GM12878 (cell line): ENCODE measurements around the gene GRK5. TPM values are rescaled to one million over a fixed set of nuclear protein-coding genes. Genes with fewer than 3 reads are reported as not detected.

Source experiments
- ATAC-seq: fragments of 200-7000 bp; cut with Tn5 transposase; 3 replicates; pipeline ENCODE4 v1.9.1; 2020; ENCODE audit warnings: mild to moderate bottlenecking, moderate library complexity
- BruUV-seq: library from RNA; stranded (reverse); fragments of 400-500 nt; replicated peaks from 2 replicates; lab custom pipeline; 2021; lab: Mats Ljungman, UMichigan
- CTCF ChIA-PET: fragments of 300-600 bp; sonication (Branson Sonifier 250); formaldehyde crosslinking; extraction: SDS; loops from one replicate; lab custom pipeline; 2021; ENCODE audit warnings: inconsistent platforms; lab: Yijun Ruan, JAX
- POLR2A ChIA-PET: fragments of 350-600 bp; formaldehyde crosslinking; extraction: SDS; loops from one replicate; lab custom pipeline; 2021; ENCODE audit warnings: inconsistent platforms; lab: Charles Lee
- RAD21 ChIA-PET: fragments of 300-600 bp; sonication (Branson Sonifier 250); formaldehyde crosslinking; loops from one replicate; lab custom pipeline; 2023; ENCODE audit warnings: antibody characterized with exemption; ENCODE audit not compliant: unreplicated experiment; lab: Charles Lee
- SMC1A ChIA-PET: fragments of 300-600 bp; sonication (Branson Sonifier 250); formaldehyde crosslinking; loops from one replicate; lab custom pipeline; 2023; ENCODE audit not compliant: unreplicated experiment, uncharacterized antibody; lab: Charles Lee
- DNase-seq: peaks from one replicate; pipeline ENCODE4 v3.0.0-alpha.2; 2011; ENCODE audit warnings: low read depth, low spot score
- FAIRE-seq: peaks from 3 replicates; lab custom pipeline; 2011; peaks lifted over from hg19 to GRCh38; lab: Jason Lieb, UNC
- H2AFZ ChIP-seq: 2 replicates; pipeline ENCODE4 v1.6.0; 2011; ENCODE audit warnings: low read depth, low read length, control low read depth; ENCODE audit not compliant: control insufficient read depth
- H3K27ac ChIP-seq: 2 replicates; pipeline ENCODE4 v1.5.1; 2011; ENCODE audit warnings: control low read depth; ENCODE audit not compliant: control insufficient read depth, insufficient read depth
- H3K27me3 ChIP-seq, 2 experiments: replicated peaks in 1 of 2; 2 replicates each; pipeline versions ENCODE4 v1.6.0 to v1.6.1; 2011; ENCODE audit warnings: low read length in 1 of 2; ENCODE audit not compliant: control insufficient read depth in 2 of 2, insufficient read depth in 2 of 2
- H3K36me3 ChIP-seq, 2 experiments: 2 replicates each; pipeline ENCODE4 v1.5.1; 2011; ENCODE audit warnings: low read length in 1 of 2; ENCODE audit not compliant: control insufficient read depth in 2 of 2, insufficient read depth in 2 of 2
- H3K4me1 ChIP-seq: 2 replicates; pipeline ENCODE4 v1.6.1; 2011; ENCODE audit warnings: mild to moderate bottlenecking, low read length, moderate library complexity, mixed read lengths; ENCODE audit not compliant: control insufficient read depth, insufficient read depth
- H3K4me2 ChIP-seq: 2 replicates; pipeline ENCODE4 v1.6.0; 2011; ENCODE audit warnings: control low read depth; ENCODE audit not compliant: control insufficient read depth, insufficient read depth
- H3K4me3 ChIP-seq: fragments of 200-600 bp; sonication (generic); 2 replicates; pipeline ENCODE4 v1.5.1; 2016
- H3K79me2 ChIP-seq: 2 replicates; pipeline ENCODE4 v1.6.0; 2011; ENCODE audit warnings: low read length; ENCODE audit not compliant: control insufficient read depth, insufficient read depth
- H3K9ac ChIP-seq: 2 replicates; pipeline ENCODE4 v1.8.0; 2011; ENCODE audit warnings: low read length, control low read depth, mixed read lengths; ENCODE audit not compliant: control insufficient read depth, insufficient read depth
- H3K9me3 ChIP-seq: replicated peaks from 3 replicates; pipeline ENCODE4 v1.5.1; 2011; ENCODE audit warnings: mild to moderate bottlenecking, low read length; ENCODE audit not compliant: control insufficient read depth, insufficient read depth
- H4K20me1 ChIP-seq: 2 replicates; pipeline ENCODE4 v1.6.0; 2011; ENCODE audit not compliant: control insufficient read depth, insufficient read depth
- BHLHE40 ChIP-seq, 2 experiments: fragments of 450-650 bp in 1 of 2; IDR thresholded peaks; 2 replicates each; pipeline ENCODE4 v1.6.1; 2011 to 2017; ENCODE audit warnings: low read depth in 2 of 2, borderline replicate concordance in 1 of 2, improper control_type of control experiment in 1 of 2, low read length in 1 of 2, mild to moderate bottlenecking in 1 of 2
- BMI1 ChIP-seq: fragments of 450-650 bp; IDR thresholded peaks from 2 replicates; pipeline ENCODE4 v1.6.1; 2016; ENCODE audit warnings: mild to moderate bottlenecking, moderate library complexity, borderline replicate concordance
- GATAD2B ChIP-seq: fragments of 450-650 bp; conservative IDR thresholded peaks from 2 replicates; pipeline ENCODE4 v1.6.1; 2017; ENCODE audit warnings: low read depth, mild to moderate bottlenecking, moderate library complexity
- IKZF1 ChIP-seq: fragments of 450-650 bp; conservative IDR thresholded peaks from 2 replicates; pipeline ENCODE4 v1.6.1; 2017; ENCODE audit warnings: antibody characterized with exemption, mild to moderate bottlenecking
- NFIC ChIP-seq: IDR thresholded peaks from 2 replicates; pipeline ENCODE4 v1.6.1; 2012; ENCODE audit warnings: low read depth, mild to moderate bottlenecking, inconsistent platforms, low read length, moderate library complexity
- RCOR1 ChIP-seq: conservative IDR thresholded peaks from 2 replicates; pipeline ENCODE4 v1.6.1; 2012; ENCODE audit warnings: low read depth, low read length, improper control_type of control experiment
- TCF3 ChIP-seq: IDR thresholded peaks from 2 replicates; pipeline ENCODE4 v1.6.1; 2012; ENCODE audit warnings: low read depth, mild to moderate bottlenecking, low read length, borderline replicate concordance; ENCODE audit not compliant: insufficient read depth
- WRNIP1 ChIP-seq: IDR thresholded peaks from 2 replicates; pipeline ENCODE4 v1.6.1; 2011; ENCODE audit warnings: low read depth, low read length, improper control_type of control experiment, borderline replicate concordance
- WGBS: methylation state at CpG from one replicate; pipeline ENCODE4 v1.1.6; 2016; ENCODE audit warnings: low lambda C conversion rate; ENCODE audit not compliant: insufficient replicate concordance, insufficient coverage; ENCODE audit errors: missing lambda C conversion rate; 5-methylcytosine and 5-hydroxymethylcytosine counted together
- in situ Hi-C: fragments of 300-500 bp; cut with MboI; formaldehyde crosslinking; loops from 9 replicates; pipeline ENCODE4 v1.14.3; 2018; ENCODE audit warnings: mixed read lengths
- intact Hi-C: fragments of 100-400 bp; cut with micrococcal nuclease; formaldehyde crosslinking; loops from one replicate; pipeline ENCODE4 v1.14.2; 2022; ENCODE audit not compliant: unreplicated experiment
- polyA plus RNA-seq, 11 experiments: library from polyadenylated mRNA; depleted of rRNA in 4 of 11; unstranded in 6 of 11; stranded (reverse) in 5 of 11; fragments of >200 nt; fragmentation: Nextera tagmentation in 4 of 11; fragmentation: Illumina TruSeq in 1 of 11; extraction: Ambion mirVana in 4 of 11; extraction: Trizol in 1 of 11; gene quantifications; 1 replicate in 1 of 11; 2 replicates in 10 of 11; pipeline versions ENCODE4 v1.2.1 to v1.2.3, GENCODE V29; 2011 to 2016; ENCODE audit warnings: inconsistent platforms in 2 of 11, missing spikeins in 2 of 11, low read depth in 1 of 11
- total RNA-seq, 4 experiments: library from RNA; depleted of rRNA in 3 of 4; stranded (reverse); fragments of >200 nt in 3 of 4; fragmentation: Illumina TruSeq in 1 of 4; extraction: Trizol in 1 of 4; gene quantifications; 2 replicates each; pipeline versions ENCODE4 v1.2.1 to v1.2.3, GENCODE V29; 2013 to 2021

The GRK5 gene
- total and polyA plus RNA-seq, 10 of the 15 experiments (the other 5 are each of a cell fraction or from before 2014, with no cell fraction given) = 0.11 to 22.1 (median 10.0) TPM

DNA sequence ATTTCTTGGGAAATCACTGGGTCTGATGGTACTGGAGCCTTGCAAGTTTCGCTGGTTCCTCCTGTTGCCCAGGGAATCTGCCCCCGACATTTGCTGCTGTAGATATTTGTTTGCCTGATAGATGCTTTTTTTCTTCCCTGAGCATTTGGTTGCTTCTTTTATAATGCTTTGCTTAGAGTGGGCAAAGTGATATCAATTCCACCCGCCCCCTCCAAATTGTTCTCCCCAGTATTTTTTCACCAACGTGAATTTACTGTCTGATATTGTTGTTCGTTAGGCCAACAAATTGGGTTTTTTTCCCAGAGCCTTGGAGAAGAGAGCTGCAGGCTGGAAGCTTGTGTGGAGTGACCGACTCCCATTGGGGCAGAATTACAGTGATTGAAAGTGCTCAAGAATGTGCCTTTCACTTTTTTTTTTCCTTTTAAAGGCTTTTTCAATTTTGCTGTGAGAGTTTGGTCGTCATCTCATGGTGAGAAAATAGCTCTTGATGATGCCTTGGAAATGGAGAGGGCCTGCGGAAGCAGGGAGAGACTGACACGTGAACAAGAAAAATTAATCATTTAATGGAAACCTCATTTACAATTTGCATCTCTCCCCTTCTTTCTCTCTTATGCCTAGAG is 2.5 kb downstream of the GRK5 start:
- peak overlapping the region; percentile 80 for H3K4me3 ChIP-seq
- WGBS = 34% methylated on average over 9 of the region's 9 CpGs

DNA sequence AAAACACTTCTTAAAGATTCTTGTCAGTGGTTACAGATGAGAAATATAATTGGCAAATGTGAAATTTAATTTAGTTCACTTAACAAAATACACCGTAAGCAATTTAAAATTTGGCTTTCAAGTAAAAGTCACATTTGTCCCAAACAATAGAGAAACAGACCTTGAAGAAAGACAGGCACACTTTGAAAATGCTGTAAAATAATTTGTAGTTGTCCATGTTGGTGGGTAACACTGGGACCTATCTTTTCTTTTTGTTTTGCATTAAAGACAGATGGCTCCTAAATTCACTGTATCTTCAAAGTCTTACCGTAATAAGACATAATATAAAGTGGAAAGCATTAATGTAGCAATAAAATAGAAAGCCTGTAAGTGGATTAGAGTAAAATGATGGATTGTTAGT is 3.3 kb downstream of the GRK5 start:
- Histone ChIP-seq H4K20me1 (no peaks in the 10 kb centered on the region), H3K4me2 (peak overlapping the region; percentile 15; the same call in 1 of the 2 replicates), H3K4me1 (peaks cover 26% of the 10 kb centered on the region), H2AFZ (no peak overlapping the region), H3K9ac (peak overlapping the region; percentile 88), H3K9me3 (no peaks in the 10 kb centered on the region), H3K27me3 (no peaks in the 10 kb centered on the region)
- WGBS = 94% methylated on average over 2 of the region's 2 CpGs
- POLR2A ChIA-PET = interaction anchor here (0.7 to 1.8 kb wide), 4 partner anchors 11 to 118 kb away, joined by 3 to 5 read pairs (median 4); no protein-coding TSS in a partner anchor
- no peak for FAIRE-seq
- in situ Hi-C loops = no loop called here
- ATAC-seq = no peak
- TF ChIP-seq RCOR1 = no peak
- no peak for TF ChIP-seq BHLHE40 (IDR thresholded peaks at IDR 0.05; ENCODE audit: borderline replicate concordance in 1 of 2, low read depth in 2 of 2, low read length in 1 of 2)
- no peak for TF ChIP-seq NFIC
- TF ChIP-seq GATAD2B = no peak
- no peak for TF ChIP-seq BMI1
- TF ChIP-seq, all 136 proteins: peak for 0
- peaks cover 63% of the 10 kb centered on the region for H3K79me2 ChIP-seq
- H3K4me3 ChIP-seq = no peak overlapping the region; the same call in 1 of the 2 replicates
- ChIA-PET SMC1A (interaction anchor here (2.1 to 5.3 kb wide), 3 partner anchors 61 to 98 kb away, joined by 6 to 28 read pairs (median 7); no protein-coding TSS in a partner anchor), CTCF (interaction anchor here (0.6 to 4.6 kb wide), 20 partner anchors 9 to 280 kb away, joined by 3 to 42 read pairs (median 4); partner anchors contain the start of gene PRDX3), RAD21 (interaction anchor here (0.9 to 3.8 kb wide), 5 partner anchors 79 to 279 kb away, joined by 3 to 33 read pairs (median 4); no protein-coding TSS in a partner anchor)
- H3K27ac ChIP-seq = peak overlapping the region; percentile 95; the same call in 1 of the 2 replicates
- no TSS peak for BruUV-seq
- no peak for DNase-seq
- no peaks in the 10 kb centered on the region for H3K36me3 ChIP-seq
- intact Hi-C loops = no loop called here

More for the DNA sequence above, 2.5 kb downstream of the GRK5 start:
- peaks cover 26% of the 10 kb centered on the region for H3K4me1 ChIP-seq
- no peaks in the 10 kb centered on the region for H3K27me3 ChIP-seq
- TF ChIP-seq IKZF1 (peak; percentile 42; the same call in 1 of the 2 replicates), TCF3 (no peak), WRNIP1 (0 out of 2 replicates have a peak, but pooled peaks have one; percentile 0), BHLHE40 (IDR thresholded peaks at IDR 0.05; ENCODE audit: borderline replicate concordance in 1 of 2, low read depth in 2 of 2, low read length in 1 of 2) (no peak)
- TF ChIP-seq, all 136 proteins: peak for 2
- no peak for ATAC-seq
- Histone ChIP-seq H3K4me2 (peak overlapping the region; percentile 51), H3K9me3 (no peaks in the 10 kb centered on the region), H3K79me2 (peaks cover 63% of the 10 kb centered on the region), H2AFZ (peak overlapping the region; percentile 75), H3K36me3 (no peaks in the 10 kb centered on the region), H3K9ac (peak overlapping the region; percentile 70), H4K20me1 (no peaks in the 10 kb centered on the region), H3K27ac (peak overlapping the region; percentile 80)
- no peak for DNase-seq
- FAIRE-seq = no peak
- in situ Hi-C loops (loop anchor here (5.0 kb wide), 1 partner anchor 282 kb away; no protein-coding TSS in a partner anchor), intact Hi-C loops (loop anchor here (2.0 to 5.0 kb wide), 5 partner anchors 59 to 442 kb away; partner anchors contain the start of genes BAG3, RGS10 and TIAL1)
- ChIA-PET CTCF (interaction anchor here (0.5 to 4.6 kb wide), 42 partner anchors 9 to 495 kb away, joined by 3 to 42 read pairs (median 4); partner anchors contain the start of gene PRDX3), POLR2A (interaction anchor here (1.0 to 1.7 kb wide), 4 partner anchors 49 to 97 kb away, joined by 4 to 7 read pairs (median 5); no protein-coding TSS in a partner anchor), RAD21 (interaction anchor here (0.6 to 3.8 kb wide), 10 partner anchors 11 to 280 kb away, joined by 3 to 33 read pairs (median 4); no protein-coding TSS in a partner anchor), SMC1A (interaction anchor here (0.6 to 5.3 kb wide), 14 partner anchors 11 to 1808 kb away, joined by 3 to 28 read pairs (median 4); no protein-coding TSS in a partner anchor)
- no TSS peak for BruUV-seq
